HG02885 (cell line): ENCODE results near the gene SOCS7.

Source experiments
- ATAC-seq: cut with Tn5 transposase; IDR thresholded peaks from one replicate; pipeline ENCODE4 v1.9.1; 2021; ENCODE audit warnings: mild to moderate bottlenecking; ENCODE audit not compliant: unreplicated experiment, poor library complexity

Gene SOCS7

DNA sequence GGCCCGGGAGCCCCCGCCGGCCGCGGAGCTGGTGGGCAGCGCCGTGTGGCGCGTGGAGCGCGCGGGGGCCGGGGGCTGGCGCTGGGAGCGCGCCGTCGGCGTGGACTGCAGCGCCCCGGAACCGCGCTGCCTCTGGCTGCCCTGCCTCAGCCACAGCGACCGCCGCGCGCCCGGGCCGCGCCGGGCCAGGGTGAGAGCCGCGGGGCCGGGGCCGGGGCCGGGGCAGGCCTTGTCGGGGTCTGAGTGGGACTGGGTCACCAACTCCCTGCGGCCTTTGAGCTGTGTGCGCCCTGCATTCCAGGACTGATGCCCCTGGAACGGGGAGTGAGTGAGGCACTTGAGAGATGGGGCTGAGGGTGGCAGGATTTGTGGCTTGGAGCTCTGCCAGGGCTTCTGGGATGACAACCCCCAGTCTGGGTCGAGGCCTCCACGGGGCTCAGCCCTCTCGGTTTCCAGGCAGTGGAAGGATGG, 102.3 kb downstream of the SOCS7 start:
- no peak for ATAC-seq

DNA sequence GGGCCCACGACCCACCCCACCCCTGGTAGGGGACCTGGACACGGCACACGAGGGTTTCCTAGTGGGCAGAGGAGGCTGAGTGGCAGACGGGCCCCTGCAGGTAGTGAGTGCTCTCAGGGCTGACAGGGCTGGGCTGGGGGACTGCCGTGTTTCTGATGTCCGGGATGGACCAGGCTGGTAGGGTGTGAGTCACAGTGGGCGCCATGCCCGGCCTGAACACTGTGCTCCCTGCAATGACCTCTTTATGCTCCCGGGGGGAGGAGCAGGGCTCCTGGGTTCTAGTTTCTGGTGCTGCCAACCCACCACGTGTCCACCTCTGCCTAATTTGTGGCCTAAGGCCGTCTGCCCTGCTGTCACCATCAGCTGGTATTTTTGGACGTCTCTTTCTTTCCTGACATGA, 102.9 kb downstream of the SOCS7 start:
- ATAC-seq, result no peak
